Mucosa of stomach (tissue), 1 donor: ENCODE data around the gene SIX5.

Source experiments
- H3K27me3 ChIP-seq: one replicate; pipeline ENCODE4 v1.7.0; 2013; ENCODE audit warnings: mild to moderate bottlenecking, low read length; ENCODE audit not compliant: control insufficient read depth, insufficient read depth
- H3K36me3 ChIP-seq: one replicate; pipeline ENCODE4 v1.7.0; 2013; ENCODE audit warnings: low read length; ENCODE audit not compliant: control insufficient read depth, insufficient read depth
- H3K4me1 ChIP-seq: one replicate; pipeline ENCODE4 v1.7.0; 2013; ENCODE audit warnings: mild to moderate bottlenecking, low read length; ENCODE audit not compliant: control insufficient read depth, insufficient read depth
- H3K4me3 ChIP-seq: one replicate; pipeline ENCODE4 v1.7.0; 2013; ENCODE audit warnings: low read length
- H3K9ac ChIP-seq: one replicate; pipeline ENCODE4 v1.7.0; 2013; ENCODE audit warnings: mild to moderate bottlenecking, low read length, moderate library complexity
- H3K9me3 ChIP-seq: one replicate; pipeline ENCODE4 v1.7.0; 2013; ENCODE audit warnings: mild to moderate bottlenecking, low read length, moderate library complexity; ENCODE audit not compliant: control insufficient read depth
- donor health status: Pancreatic carcinoma.

Gene SIX5

DNA sequence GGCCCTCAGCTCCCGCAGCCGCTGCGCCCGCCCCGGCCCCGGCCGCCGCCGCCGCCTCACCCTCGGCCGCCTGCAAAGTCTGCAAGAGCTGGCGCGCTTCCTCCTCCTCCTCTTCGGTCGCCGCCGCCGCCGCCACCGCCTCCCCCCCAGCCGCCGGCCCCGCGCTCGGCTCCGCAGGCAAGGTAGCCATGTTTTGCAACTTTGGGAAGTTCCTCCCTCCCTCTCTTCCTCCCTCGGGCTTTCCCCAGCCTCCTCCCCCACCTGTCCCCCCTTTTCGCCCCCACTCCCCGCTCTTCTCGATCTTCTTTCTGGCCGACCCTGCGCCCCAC lies 433 bp downstream of the SIX5 start:
- H3K27me3 ChIP-seq, result peaks cover 18% of the 10 kb centered on the region
- H3K4me3 ChIP-seq, result peak overlapping the region; percentile 36
- peaks cover 49% of the 10 kb centered on the region for H3K4me1 ChIP-seq
- H3K36me3 ChIP-seq, result peaks cover 5% of the 10 kb centered on the region
- peak overlapping the region; percentile 80 for H3K9ac ChIP-seq
- H3K9me3 ChIP-seq, result no peaks in the 10 kb centered on the region

DNA sequence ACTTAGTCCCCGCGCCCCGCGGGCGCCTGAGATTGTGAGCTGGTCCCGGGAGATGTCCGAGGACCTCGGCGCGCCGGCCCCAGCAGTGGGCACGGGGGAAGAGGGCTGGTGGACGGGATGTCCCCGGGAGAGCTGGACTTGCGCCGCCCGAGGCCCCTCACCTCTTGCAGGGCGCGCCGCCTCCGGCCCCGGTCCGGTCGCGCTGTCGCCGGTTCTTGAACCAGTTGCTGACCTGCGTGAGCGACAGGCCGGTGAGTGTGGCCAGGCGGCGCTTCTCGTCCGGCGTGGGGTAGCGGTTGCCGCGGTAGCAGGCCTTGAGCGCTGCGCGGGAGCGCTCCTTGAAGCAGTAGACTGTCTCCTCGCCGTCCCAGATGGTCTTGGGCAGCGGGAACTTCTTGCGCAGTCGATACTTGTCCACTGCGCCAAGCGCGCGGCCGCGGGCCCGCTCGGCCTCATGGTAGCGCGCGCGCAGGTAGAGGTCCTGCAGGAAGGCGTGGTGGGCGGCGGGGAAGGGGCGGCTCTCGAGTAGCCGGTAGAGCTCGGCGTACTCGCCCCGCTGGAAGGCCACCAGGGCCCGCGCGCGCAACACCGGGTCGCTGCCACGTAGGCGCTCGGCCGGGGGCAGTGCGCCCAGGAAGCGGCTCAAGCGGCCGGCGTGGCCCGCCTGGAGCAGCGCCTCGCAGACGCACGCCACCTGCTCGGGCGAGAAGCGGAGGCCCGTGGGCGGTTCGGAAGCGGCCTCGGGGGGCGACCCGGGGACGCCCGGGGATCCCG lies 984 bp downstream of the SIX5 start:
- Histone ChIP-seq H3K27me3 (peaks cover 23% of the 10 kb centered on the region), H3K36me3 (peaks cover 5% of the 10 kb centered on the region), H3K4me1 (peaks cover 44% of the 10 kb centered on the region), H3K4me3 (peak overlapping the region; percentile 56), H3K9ac (peak overlapping the region; percentile 68), H3K9me3 (no peaks in the 10 kb centered on the region)

DNA sequence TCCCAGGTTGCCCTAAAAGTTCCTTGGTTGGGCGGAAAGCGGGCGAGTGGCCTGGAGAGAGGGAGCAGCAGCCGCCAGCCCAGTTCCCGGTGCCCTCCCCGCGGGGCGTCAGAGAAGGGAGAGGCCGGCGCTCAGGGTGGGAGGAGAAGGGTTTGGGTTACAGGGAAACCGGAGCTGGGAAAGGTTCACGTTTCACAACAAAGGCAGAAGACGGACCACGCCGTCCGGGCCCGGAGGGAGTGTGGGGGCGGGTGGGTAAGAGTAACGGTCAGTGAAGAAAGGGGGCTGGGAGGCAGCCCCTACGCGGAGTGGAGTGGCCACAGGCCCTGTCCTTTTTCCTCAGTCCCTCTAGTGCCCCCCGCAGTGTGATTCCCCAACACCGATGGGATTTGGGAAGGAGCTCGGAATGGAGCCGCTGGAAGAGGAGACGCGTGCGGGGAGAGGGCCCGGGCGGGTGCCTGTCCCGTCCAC lies 1.6 kb downstream of the SIX5 start:
- Histone ChIP-seq H3K9ac (peak overlapping the region; percentile 68), H3K9me3 (no peaks in the 10 kb centered on the region), H3K27me3 (peaks cover 23% of the 10 kb centered on the region), H3K4me1 (peaks cover 37% of the 10 kb centered on the region), H3K4me3 (peak overlapping the region; percentile 56), H3K36me3 (no peaks in the 10 kb centered on the region)

DNA sequence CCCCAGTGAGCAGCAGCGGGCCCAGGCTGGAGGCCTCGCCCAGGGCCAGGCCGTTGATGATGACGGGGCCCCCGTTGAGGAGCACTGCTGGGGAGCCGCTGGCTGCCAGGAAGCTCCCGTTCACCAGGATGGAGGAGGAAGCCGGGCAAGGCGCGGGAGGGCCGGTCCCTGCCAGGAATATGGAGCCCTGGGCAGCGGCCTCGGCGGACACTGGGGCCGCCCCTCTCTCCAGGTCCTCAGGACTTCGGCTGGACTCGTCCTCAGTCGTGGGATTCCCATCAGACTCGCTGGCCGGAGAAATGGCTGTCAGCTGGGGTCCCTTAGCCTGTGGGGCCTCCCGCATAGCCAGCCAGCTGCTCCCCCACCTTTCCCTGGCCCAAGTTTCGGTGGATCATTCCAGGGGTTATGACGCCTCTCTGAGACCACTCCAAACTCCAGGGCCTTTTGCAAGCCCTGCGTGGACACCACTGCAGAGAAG lies 2.1 kb downstream of the SIX5 start:
- peaks cover 23% of the 10 kb centered on the region for H3K27me3 ChIP-seq
- no peaks in the 10 kb centered on the region for H3K36me3 ChIP-seq
- H3K4me1 ChIP-seq, result peaks cover 32% of the 10 kb centered on the region
- H3K9me3 ChIP-seq, result no peaks in the 10 kb centered on the region
- H3K4me3 ChIP-seq, result no peak overlapping the region
- peak overlapping the region; percentile 68 for H3K9ac ChIP-seq

DNA sequence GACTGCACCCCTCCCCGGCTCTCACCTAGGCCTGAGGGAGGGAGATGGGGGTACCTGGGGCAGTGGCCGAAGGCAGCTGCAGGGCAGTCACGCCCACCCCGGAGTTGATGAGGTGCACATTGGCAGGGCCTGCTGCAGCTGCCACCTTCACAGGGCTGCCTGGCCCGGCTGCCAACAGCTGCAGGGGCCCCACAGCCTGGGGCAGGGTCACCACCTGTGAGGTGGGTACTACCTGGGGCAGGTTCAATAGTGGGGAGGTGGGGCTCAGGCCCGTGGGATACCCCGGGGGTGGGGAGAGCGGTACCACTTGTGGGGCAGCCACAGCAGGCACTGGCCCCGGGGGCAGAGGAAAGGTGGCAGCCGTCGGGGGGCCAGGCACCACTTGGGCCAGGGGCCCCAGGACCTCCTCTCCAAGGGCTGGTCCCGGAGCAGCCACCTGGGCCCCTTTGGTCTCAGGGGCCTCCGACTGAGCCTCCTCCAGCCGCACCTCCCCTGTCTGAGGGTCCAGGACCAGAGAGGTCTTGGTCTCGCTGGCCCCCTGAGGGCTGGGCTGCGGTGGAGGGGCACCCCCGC lies 2.7 kb downstream of the SIX5 start:
- H3K27me3 ChIP-seq, result peaks cover 23% of the 10 kb centered on the region
- H3K4me3 ChIP-seq, result no peak overlapping the region
- H3K36me3 ChIP-seq, result no peaks in the 10 kb centered on the region
- H3K9me3 ChIP-seq, result no peaks in the 10 kb centered on the region
- peak overlapping the region; percentile 68 for H3K9ac ChIP-seq
- peaks cover 27% of the 10 kb centered on the region for H3K4me1 ChIP-seq

DNA sequence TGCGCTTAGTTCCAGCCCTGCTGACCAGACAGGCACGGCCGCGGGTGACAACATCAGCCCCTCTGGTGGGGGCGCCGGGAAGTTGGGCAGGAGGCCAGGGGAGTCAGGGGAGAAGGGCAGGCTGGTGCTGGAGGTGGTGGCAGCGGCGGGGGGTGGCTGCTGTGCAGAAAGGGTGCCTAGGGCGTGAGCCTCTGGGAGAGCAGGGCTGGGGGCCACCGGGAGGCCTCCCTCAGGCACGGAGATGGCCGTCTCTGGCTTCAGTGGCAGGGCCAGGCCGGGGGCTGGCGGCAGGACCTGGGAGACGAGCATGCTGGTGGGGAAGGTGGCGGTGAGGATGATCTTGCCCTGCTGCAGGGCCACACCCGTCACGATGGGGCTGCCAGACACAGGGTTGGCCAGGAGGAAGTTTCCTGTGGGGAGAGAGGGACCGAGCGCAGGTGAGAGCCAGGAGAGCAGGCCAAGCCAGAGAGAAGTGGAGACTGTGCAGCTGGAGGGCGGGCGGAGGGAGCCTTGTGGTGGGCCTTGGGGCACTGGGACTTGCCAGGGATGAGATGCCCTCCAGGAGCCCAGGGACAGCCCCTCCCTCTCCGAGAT lies 3.3 kb downstream of the SIX5 start:
- H3K9ac ChIP-seq, result no peak overlapping the region
- no peak overlapping the region for H3K4me3 ChIP-seq
- no peaks in the 10 kb centered on the region for H3K36me3 ChIP-seq
- H3K9me3 ChIP-seq, result no peaks in the 10 kb centered on the region
- peaks cover 21% of the 10 kb centered on the region for H3K4me1 ChIP-seq
- peaks cover 18% of the 10 kb centered on the region for H3K27me3 ChIP-seq

DNA sequence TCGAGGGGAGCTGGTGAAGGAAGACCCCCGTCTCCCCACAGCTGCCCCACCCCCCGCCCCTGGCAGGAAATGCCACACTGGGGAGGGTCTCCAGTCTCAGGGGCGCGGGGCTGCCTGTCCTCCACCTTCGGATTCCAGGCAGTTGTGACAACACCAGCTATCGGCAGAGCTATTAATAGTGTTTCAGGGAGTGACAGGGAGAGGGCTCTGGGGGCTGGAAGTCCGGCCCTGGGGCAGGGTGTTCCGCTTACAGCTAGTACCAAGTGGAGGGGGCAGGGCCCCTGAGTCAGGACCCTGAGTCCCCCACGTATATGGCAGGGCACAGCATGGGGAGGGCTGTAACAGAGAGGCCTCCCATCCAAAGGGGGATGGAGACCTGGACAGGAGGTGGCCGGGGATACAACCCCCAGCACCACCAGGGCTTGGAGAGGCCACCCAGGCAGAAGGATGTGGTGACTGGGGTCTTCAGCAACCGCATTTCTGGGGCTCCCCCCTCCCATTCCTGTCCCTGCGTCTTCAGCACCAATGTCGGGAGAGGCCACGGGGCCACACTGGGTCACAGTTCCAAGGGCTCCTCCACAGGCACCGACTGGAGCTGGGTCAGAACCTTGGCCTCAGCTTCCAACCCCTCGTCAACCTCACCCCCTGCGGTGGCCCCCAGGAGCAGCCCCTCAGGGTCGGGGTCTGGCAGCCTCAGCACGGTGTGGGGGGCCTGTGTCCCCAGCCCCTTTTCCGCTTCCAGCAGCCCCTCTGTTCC lies 3.9 kb downstream of the SIX5 start:
- H3K4me3 ChIP-seq, result no peak overlapping the region

DNA sequence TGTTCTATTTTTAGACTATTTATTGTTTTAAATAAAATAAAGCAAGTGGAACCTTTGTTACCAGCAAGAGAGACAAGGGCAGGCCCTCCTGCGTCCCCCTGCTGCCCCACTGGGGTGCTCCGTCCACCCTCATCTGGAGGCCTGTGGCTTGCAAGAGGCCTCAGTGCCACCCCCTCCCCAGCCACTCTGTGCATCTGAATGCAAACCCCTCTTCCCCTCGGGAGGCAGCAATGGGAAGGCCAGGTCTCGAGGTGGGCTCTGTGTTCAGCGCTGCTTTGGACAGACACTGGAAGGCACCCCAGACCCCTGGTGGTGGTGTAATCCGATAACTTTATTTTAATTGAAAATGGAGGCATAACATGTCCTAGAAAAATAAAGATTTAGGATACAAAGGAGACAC lies 4.6 kb downstream of the SIX5 start:
- Histone ChIP-seq H3K9me3 (no peaks in the 10 kb centered on the region), H3K4me3 (no peak overlapping the region), H3K27me3 (peaks cover 18% of the 10 kb centered on the region), H3K4me1 (peaks cover 14% of the 10 kb centered on the region), H3K9ac (no peak overlapping the region), H3K36me3 (no peaks in the 10 kb centered on the region)

More for the DNA sequence above, 3.9 kb downstream of the SIX5 start:
- Histone ChIP-seq H3K9me3 (no peaks in the 10 kb centered on the region), H3K27me3 (peaks cover 18% of the 10 kb centered on the region), H3K4me1 (peaks cover 20% of the 10 kb centered on the region), H3K9ac (no peak overlapping the region), H3K36me3 (no peaks in the 10 kb centered on the region)

DNA sequence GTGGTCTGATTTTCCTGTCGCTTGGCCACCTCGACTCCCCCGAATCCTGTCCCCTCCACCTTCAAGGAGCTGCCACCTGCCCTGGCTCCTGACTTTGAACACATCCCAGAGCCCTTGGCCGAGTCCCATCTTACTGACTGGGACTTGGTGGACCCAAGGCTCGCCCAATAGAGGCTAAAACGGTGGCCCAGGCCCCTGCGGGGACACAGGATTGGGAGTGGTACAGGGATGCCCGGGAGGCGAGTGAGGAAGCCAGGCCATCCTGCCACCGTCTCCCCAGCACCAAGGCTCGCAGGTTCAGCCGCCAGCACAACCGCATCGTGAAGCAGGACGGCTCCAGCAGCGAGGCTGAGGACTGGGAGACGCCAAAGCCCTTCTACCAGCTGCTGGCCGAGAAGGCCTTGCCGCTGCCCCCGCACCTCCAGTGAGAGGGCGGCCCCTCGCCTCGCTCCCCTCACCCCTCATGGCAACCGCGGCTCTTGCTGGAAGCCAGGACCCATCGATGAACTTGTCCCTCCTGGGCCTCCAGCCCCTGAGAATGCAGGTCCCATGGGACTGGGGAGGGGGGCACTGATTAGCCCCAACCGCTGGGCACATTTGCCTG lies 5.3 kb downstream of the SIX5 start:
- Histone ChIP-seq H3K4me3 (no peak overlapping the region), H3K27me3 (peaks cover 18% of the 10 kb centered on the region), H3K9me3 (no peaks in the 10 kb centered on the region), H3K9ac (no peak overlapping the region), H3K36me3 (no peaks in the 10 kb centered on the region), H3K4me1 (peaks cover 14% of the 10 kb centered on the region)

DNA sequence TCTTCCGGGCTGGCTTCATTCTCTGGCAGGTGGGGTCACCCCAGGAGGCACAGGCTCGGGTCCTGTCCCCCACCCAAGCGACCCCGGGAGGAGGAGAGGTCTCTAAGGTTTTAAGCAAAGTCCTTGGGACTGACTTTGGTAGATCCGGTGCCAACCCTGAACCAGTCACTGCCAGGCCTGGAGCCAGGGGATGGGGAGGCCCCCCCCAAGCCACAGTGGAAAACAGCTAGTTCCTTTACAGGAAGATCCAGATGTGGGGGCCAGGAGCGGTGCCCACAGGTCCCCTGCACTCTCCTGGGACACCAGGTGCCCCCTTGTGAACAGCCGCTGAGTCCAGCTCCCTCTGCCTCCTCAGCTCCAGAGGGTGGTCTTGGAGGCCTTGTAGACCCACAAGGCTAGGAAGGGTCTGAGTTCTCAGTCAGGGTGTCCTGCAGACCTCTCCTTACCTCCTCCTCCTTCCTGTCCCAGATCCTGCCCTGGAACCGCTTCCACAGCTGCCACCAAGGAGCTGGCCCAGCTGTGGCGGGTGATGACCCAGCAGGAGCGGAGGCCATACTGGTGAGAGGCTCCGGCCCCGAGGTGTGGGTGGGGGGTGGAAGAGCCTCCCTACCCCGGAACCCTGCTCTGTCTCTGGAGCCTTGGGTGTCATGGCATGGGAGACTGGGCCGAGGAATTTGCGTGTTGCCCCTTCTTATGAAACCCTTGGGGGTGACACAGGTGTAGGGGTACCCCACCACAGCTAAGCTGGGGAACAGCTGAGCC lies 6.0 kb downstream of the SIX5 start:
- H3K4me1 ChIP-seq, result peaks cover 14% of the 10 kb centered on the region
- H3K27me3 ChIP-seq, result peaks cover 18% of the 10 kb centered on the region
- no peaks in the 10 kb centered on the region for H3K36me3 ChIP-seq
- H3K9me3 ChIP-seq, result no peaks in the 10 kb centered on the region
- H3K9ac ChIP-seq, result no peak overlapping the region
- no peak overlapping the region for H3K4me3 ChIP-seq

DNA sequence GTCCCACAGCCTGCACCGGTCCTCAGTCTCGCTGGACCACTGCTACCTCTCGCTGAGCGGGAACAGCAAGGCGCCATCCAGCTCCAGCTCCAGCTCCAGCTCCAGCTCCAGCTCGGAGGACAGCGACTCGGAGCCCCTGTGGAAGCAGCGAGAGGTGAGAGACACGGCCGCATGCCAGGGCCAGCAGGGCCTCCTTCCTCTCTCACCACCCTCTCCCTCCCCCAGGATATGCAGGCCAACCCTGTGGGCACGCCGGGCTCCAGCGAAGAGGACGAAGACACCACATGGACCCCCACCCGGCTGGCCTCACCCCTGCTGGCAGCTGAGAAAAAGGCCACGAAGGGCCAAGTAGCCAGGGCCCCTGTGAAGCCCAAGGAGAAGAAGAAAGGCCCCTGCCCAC lies 7.3 kb downstream of the SIX5 start:
- Histone ChIP-seq H3K4me3 (no peak overlapping the region), H3K36me3 (no peaks in the 10 kb centered on the region), H3K9ac (no peak overlapping the region), H3K27me3 (peaks cover 15% of the 10 kb centered on the region), H3K9me3 (no peaks in the 10 kb centered on the region), H3K4me1 (peaks cover 8% of the 10 kb centered on the region)
